ENCODE data around the gene PSME2. TPM values are rescaled to one million over a fixed set of nuclear protein-coding genes. Genes with fewer than 3 reads are reported as not detected.

Gene PSME2
- 10 to 100 TPM; 59.5 to 69.8 (median 68.5) TPM for total RNA-seq

- in situ Hi-C loops (cut with MboI; ENCODE audit: low pct_ligation_motif_present in 1 of 4, low pct_unique_long_range_greater_than_20kb in 1 of 4, low sequenced_read_pairs in 3 of 4), result no loop called here
- WGBS, 2 donors (ENCODE audit: low coverage in 1 of 2), result 0% methylated on average over 25 of the region's 25 CpGs; no CpG with 5 or more reads in 1 of the 2 donors
- TF ChIP-seq POLR2A (IDR thresholded peaks at IDR 0.05) (no peak), POLR2AphosphoS5 (IDR thresholded peaks at IDR 0.05) (peak; percentile 67 to 86 (median 78)), CTCF (IDR thresholded peaks at IDR 0.05) (no peak), EP300 (IDR thresholded peaks at IDR 0.05; ENCODE audit: low read depth) (no peak)
These were observed at the start of gene PSME2 for GRCh38 chr14:24146453-24146977. Gene PSME2 (minus strand): TSS chr14:24146610. CDS start chr14:24146581, 29 bp downstream.

DNA sequence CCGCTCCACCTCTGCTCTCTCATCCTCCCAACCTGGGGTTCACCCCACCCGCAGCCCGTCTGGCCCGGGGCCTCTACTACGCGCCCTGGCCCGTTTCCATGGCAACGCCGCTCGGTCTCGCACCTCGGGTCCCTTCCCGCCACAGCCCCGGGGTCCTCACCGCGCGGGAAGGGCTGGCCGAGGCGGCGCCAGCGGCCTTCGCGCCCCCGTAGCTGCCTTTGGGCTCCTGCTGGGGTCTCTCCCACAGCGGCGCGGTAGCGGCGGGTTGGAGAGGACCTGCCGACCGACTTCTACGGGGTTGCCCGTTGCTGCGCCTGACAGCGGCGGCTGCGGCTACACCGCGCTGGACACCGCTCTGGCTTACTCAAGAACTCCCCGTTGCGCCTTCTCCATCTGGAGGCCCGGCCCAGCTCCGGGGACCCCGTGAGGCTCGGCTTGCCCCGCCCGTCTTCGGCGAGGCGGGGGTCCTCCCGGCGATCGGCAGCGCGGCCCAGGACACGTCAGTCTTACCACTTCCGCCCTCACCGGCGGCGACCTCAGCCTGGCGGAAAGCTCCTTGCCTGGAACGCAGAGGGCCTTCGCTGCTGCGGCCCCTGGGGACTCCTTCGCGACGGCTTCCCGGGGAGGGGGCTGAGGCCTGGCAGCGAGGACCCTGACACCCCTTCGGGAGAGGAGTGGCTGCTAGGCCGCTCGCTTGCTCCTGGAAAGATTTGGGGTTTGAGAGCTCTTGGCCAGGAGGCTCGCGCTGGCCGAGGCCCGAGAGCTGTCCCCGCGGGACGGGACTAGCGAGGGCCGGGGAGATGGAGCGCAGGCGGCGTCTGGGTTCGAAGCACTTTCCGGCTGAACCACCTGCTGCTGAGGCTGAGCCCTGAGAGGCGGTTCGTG lies 49.0 kb upstream of the PSME2 start, which contains the start of gene TM9SF1:
TSS of gene TM9SF1 (minus strand) at position 256 of the 885 bp plus-strand sequence. CDS start 422 bp downstream, outside the sequence.
- H3K27me3 ChIP-seq, result no peaks in the 10 kb centered on the region
- H3K27ac ChIP-seq, result peak within 1 kb of the TSS; percentile 96 to 98 (median 96)
- intact Hi-C loops (cut with DNase I; ENCODE audit: low total_unique reads) (no loop called here), in situ Hi-C loops (cut with MboI; ENCODE audit: low pct_ligation_motif_present in 1 of 4, low pct_unique_long_range_greater_than_20kb in 1 of 4, low sequenced_read_pairs in 3 of 4) (no loop called here)
- H3K4me1 ChIP-seq, result peaks cover 20 to 37% (median 25%) of the 10 kb centered on the region in 4 donors
- H3K9me3 ChIP-seq, result no peaks in the 10 kb centered on the region
- peak within 1 kb of the TSS; percentile 72 to 98 (median 86) for H3K4me3 ChIP-seq
- no peaks in the 10 kb centered on the region for H3K36me3 ChIP-seq
- TF ChIP-seq EP300 (IDR thresholded peaks at IDR 0.05; ENCODE audit: low read depth) (no peak), CTCF (IDR thresholded peaks at IDR 0.05) (no peak), POLR2A (IDR thresholded peaks at IDR 0.05) (peak; percentile 83), POLR2AphosphoS5 (IDR thresholded peaks at IDR 0.05) (peak; percentile 84 to 93 (median 93))
- WGBS, 2 donors (ENCODE audit: low coverage in 1 of 2), result 0 to 4% methylated on average over 12 to 34 of the region's 89 CpGs
- DNase-seq, result peak; percentile 90

More at GRCh38 chr14:24146453-24146977, at the start of gene PSME2:
- Histone ChIP-seq H3K4me3 (peak within 1 kb of the TSS; percentile 73 to 98 (median 86)), H3K36me3 (peaks cover 0 to 16% (median 3%) of the 10 kb centered on the region in 4 donors), H3K27ac (peak within 1 kb of the TSS; percentile 94 to 99 (median 97)), H3K27me3 (no peaks in the 10 kb centered on the region), H3K4me1 (peaks cover 16 to 54% (median 33%) of the 10 kb centered on the region in 4 donors), H3K9me3 (no peaks in the 10 kb centered on the region)
- DNase-seq, result peak; percentile 97
- intact Hi-C loops (cut with DNase I; ENCODE audit: low total_unique reads), result no loop called here

DNA sequence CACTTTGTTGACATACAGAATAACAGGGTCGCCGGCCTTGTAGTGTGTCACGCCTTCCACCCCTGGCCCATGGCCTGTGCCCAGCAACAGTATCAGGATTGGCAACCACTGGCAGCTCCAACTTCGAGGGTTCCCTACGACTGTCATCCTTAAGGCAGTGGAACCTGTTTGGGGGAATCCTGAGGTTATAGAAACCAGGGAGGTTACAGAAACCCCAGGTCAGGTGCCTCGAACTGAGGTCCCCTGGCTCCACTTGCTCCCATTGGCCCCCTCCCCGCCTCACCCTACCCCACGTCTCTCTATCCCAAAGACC lies 48.4 kb upstream of the PSME2 start:
- Histone ChIP-seq H3K4me1 (peaks cover 20 to 37% (median 25%) of the 10 kb centered on the region in 4 donors), H3K36me3 (no peaks in the 10 kb centered on the region), H3K4me3 (peak overlapping the region; percentile 72 to 98 (median 86)), H3K9me3 (no peaks in the 10 kb centered on the region), H3K27ac (peak overlapping the region; percentile 96 to 98 (median 96)), H3K27me3 (no peaks in the 10 kb centered on the region)
- in situ Hi-C loops (cut with MboI; ENCODE audit: low pct_ligation_motif_present in 1 of 4, low pct_unique_long_range_greater_than_20kb in 1 of 4, low sequenced_read_pairs in 3 of 4) (no loop called here), intact Hi-C loops (cut with DNase I; ENCODE audit: low total_unique reads) (no loop called here)
- WGBS, 2 donors (ENCODE audit: low coverage in 1 of 2), result 19 to 50% methylated on average over 3 to 8 of the region's 8 CpGs
- DNase-seq, result no peak
- no peak for TF ChIP-seq EP300 (IDR thresholded peaks at IDR 0.05; ENCODE audit: low read depth)
- TF ChIP-seq POLR2AphosphoS5 (IDR thresholded peaks at IDR 0.05), result no peak

DNA sequence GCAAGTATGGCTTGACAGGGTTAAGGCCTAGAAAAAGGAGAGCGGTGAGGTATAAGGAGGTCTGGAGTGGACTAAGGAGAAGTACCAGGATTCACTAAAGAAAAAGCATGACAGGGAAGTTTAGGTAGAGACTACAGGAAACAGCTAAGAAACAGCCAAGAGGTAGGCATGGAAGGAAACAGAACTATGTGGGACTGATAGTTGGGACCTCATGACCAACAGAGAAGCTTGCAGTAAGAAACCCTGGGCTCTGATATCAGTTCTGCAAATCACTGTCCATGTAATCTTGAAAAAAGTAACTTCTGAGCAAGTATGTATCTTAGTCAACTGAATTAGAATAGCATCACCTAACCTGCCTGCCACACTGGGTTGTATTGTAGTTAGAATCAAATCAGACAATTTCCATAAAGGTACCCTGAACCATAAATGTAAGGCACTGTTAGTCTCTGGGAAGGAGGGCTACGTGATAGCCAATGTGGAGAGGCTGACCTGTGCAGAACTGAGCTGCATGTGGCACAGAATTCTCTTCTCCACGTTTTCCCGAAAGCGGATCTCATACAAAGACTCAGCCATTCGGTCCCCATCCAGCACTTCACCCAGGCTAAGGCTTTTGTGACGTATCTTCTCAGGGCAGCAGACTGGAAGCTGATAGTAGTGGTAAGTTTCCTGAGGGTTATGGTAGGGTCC lies 47.9 kb upstream of the PSME2 start:
- Histone ChIP-seq H3K4me3 (peak overlapping the region in 3 of 4 donors; percentile 72 to 98 (median 81)), H3K27ac (peak overlapping the region; percentile 96 to 98 (median 96)), H3K4me1 (peaks cover 20 to 38% (median 25%) of the 10 kb centered on the region in 4 donors), H3K36me3 (no peaks in the 10 kb centered on the region), H3K9me3 (no peaks in the 10 kb centered on the region), H3K27me3 (no peaks in the 10 kb centered on the region)
- no peak for DNase-seq
- TF ChIP-seq POLR2A (IDR thresholded peaks at IDR 0.05) (no peak), CTCF (IDR thresholded peaks at IDR 0.05) (no peak), EP300 (IDR thresholded peaks at IDR 0.05; ENCODE audit: low read depth) (no peak), POLR2AphosphoS5 (IDR thresholded peaks at IDR 0.05) (no peak)
- WGBS, 2 donors (ENCODE audit: low coverage in 1 of 2), result 84 to 94% methylated on average over 2 to 7 of the region's 7 CpGs
- in situ Hi-C loops (cut with MboI; ENCODE audit: low pct_ligation_motif_present in 1 of 4, low pct_unique_long_range_greater_than_20kb in 1 of 4, low sequenced_read_pairs in 3 of 4), result no loop called here
- intact Hi-C loops (cut with DNase I; ENCODE audit: low total_unique reads), result no loop called here

Measured in transverse colon (tissue), 4 donors.